ENCODE results near the gene CACNA1B.

CACNA1B gene

GRCh38 chr9:137952976-137953666 lies 75.5 kb downstream of the CACNA1B start:
- TF ChIP-seq, protein P1, sequence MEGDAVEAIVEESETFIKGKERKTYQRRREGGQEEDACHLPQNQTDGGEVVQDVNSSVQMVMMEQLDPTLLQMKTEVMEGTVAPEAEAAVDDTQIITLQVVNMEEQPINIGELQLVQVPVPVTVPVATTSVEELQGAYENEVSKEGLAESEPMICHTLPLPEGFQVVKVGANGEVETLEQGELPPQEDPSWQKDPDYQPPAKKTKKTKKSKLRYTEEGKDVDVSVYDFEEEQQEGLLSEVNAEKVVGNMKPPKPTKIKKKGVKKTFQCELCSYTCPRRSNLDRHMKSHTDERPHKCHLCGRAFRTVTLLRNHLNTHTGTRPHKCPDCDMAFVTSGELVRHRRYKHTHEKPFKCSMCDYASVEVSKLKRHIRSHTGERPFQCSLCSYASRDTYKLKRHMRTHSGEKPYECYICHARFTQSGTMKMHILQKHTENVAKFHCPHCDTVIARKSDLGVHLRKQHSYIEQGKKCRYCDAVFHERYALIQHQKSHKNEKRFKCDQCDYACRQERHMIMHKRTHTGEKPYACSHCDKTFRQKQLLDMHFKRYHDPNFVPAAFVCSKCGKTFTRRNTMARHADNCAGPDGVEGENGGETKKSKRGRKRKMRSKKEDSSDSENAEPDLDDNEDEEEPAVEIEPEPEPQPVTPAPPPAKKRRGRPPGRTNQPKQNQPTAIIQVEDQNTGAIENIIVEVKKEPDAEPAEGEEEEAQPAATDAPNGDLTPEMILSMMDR (IDR thresholded peaks at IDR 0.05; ENCODE audit: borderline replicate concordance, insufficient read depth, low read depth, low read length): no peak
- no peak overlapping the region for H3K4me3 ChIP-seq (ENCODE audit: low read depth, low read length)

DNA sequence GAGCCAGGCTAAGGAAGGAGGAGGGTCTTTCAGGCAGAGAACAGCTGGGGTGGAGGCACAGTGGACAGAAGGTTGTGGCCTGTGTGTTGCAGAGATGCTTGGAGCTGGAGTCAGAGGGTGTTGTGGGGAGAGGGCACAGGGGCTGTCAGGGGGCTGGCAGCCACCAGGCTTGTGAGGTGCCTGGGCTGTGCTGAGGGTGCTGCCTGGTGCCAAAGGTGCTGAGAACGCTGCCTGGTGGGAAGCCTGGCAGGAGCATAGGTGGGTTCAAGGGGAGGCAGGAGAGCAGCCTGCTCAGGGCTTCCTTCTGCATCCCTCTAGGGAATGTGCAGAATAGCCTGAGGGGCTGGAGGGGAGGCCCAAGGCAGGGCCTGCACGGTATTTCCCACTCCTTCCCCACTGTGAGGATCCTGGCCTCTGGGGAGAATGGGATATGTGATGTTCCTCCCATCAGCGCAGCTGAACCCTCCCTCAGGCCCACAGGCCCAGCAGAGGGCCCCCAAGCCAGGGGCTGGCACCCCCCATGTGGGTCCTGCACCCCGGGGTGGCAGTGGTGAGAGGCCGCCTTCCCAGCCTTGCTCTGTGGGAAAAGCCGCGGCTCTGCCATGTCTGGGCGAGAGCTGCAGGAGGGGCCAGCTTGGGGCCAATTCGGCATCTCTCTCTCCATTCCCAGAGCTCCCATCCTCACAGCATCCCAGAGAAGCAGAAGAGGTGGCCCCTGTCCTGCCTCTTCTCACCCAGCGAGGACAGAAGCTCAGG lies 76.3 kb downstream of the CACNA1B start:
- TF ChIP-seq, protein P1 (IDR thresholded peaks at IDR 0.05; ENCODE audit: borderline replicate concordance, insufficient read depth, low read depth, low read length): no peak

DNA sequence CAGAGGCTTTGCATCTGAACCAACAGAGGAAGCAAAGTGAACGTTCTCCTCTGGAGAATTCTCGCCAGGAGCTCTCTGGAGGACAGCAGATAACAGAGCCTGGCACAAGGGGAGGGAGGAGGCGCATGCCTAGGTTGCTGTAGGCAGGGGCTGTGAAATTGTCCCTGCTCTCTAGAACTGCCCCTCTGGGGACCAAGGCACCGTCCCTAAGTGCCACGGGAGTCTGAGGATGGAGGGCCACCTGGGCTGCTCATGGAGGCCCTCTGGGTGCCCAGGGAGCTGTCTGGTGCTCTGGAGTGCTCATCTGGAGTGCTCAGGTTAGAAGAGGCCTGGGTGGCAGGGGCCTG lies 77.6 kb downstream of the CACNA1B start:
- no peak overlapping the region for H3K4me3 ChIP-seq (ENCODE audit: low read depth, low read length)
- TF ChIP-seq, protein P1 (IDR thresholded peaks at IDR 0.05; ENCODE audit: borderline replicate concordance, insufficient read depth, low read depth, low read length): no peak

More for the DNA sequence above, 76.3 kb downstream of the CACNA1B start:
- H3K4me3 ChIP-seq (ENCODE audit: low read depth, low read length): no peak overlapping the region

DNA sequence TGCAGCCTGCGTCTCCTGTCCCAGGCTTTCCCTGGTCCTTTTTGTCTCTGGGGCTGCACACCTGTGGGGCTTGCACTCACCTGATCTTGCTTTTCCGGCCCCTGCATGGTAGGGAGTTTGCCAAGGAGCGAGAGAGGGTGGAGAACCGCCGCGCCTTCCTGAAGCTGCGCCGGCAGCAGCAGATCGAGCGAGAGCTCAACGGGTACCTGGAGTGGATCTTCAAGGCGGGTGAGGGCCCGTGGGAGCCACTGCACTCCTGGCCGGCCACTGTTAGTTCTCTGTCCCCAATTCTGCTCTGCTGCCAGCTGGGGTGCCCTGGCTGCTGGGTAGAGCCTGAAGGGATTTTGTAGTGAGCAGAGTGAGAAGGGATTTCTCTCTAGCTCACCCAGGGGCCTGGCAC lies 78.0 kb downstream of the CACNA1B start:
- no peak overlapping the region for H3K4me3 ChIP-seq (ENCODE audit: low read depth, low read length)
- TF ChIP-seq, protein P1 (IDR thresholded peaks at IDR 0.05; ENCODE audit: borderline replicate concordance, insufficient read depth, low read depth, low read length): no peak

DNA sequence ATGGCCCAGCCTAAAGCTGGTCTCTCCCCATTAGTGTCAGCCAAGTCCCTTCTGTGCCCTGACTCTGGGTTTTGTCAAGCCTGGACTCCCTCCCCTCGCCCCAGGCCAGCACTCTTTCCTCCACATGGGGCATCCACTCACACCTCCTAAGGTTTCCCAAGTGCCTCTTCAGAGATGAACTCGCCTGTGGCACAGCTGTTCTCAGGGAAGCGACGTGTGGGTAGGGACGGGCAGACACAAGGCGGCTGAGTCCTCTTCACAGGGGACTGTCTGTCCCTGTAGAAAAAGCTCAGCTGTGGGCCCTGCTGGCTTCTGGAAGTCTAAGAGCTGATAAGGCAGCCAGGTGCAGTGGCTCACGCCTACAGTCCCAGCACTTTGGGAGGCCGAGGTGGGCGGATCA lies 78.5 kb downstream of the CACNA1B start:
- H3K4me3 ChIP-seq (ENCODE audit: low read depth, low read length): no peak overlapping the region
- TF ChIP-seq, protein P1 (IDR thresholded peaks at IDR 0.05; ENCODE audit: borderline replicate concordance, insufficient read depth, low read depth, low read length): no peak

GRCh38 chr9:137956688-137957385 lies 79.3 kb downstream of the CACNA1B start:
- TF ChIP-seq, protein P1 (IDR thresholded peaks at IDR 0.05; ENCODE audit: borderline replicate concordance, insufficient read depth, low read depth, low read length): no peak

More at GRCh38 chr9:137956688-137957385, 79.3 kb downstream of the CACNA1B start:
- H3K4me3 ChIP-seq (ENCODE audit: low read depth, low read length): no peak overlapping the region
